H1 (cell line): Measurements from ENCODE around the gene FIGNL2. TPM values are rescaled to one million over a fixed set of nuclear protein-coding genes. Genes with fewer than 3 reads are reported as not detected.

Source experiments
- CHD7 ChIP-seq: fragments of 300-600 bp; sonication (generic); IDR thresholded peaks from 2 replicates; pipeline ENCODE4 v1.7.1; 2012; ENCODE audit warnings: low read length, moderate library complexity, mild to moderate bottlenecking, inconsistent platforms; ENCODE audit not compliant: insufficient replicate concordance
- E2F6 ChIP-seq: IDR thresholded peaks from 2 replicates; pipeline ENCODE4 v1.6.1; 2012; ENCODE audit warnings: inconsistent platforms
- EGR1 ChIP-seq: IDR thresholded peaks from 2 replicates; pipeline ENCODE4 v1.6.1; 2011; ENCODE audit warnings: low read depth, low read length, borderline replicate concordance
- SP4 ChIP-seq: IDR thresholded peaks from 2 replicates; pipeline ENCODE4 v1.6.1; 2012; ENCODE audit warnings: low read length, inconsistent platforms
- TAF1 ChIP-seq: IDR thresholded peaks from 2 replicates; pipeline ENCODE4 v1.6.1; 2011; ENCODE audit warnings: mild to moderate bottlenecking, low read depth, low read length
- TCF12 ChIP-seq: IDR thresholded peaks from 2 replicates; pipeline ENCODE4 v1.6.1; 2011; ENCODE audit warnings: low read depth, mild to moderate bottlenecking, low read length
- polyA plus RNA-seq, 7 experiments: library from polyadenylated mRNA; depleted of rRNA in 3 of 7; stranded (reverse) in 5 of 7; unstranded in 2 of 7; fragments of >200 nt in 5 of 7; fragments of 200-250 nt in 2 of 7; gene quantifications; 1 replicate in 5 of 7; 2 replicates in 1 of 7; 4 replicates in 1 of 7; pipeline versions ENCODE4 v1.2.1 to v1.2.3, GENCODE V29; 2011 to 2013; ENCODE audit warnings: missing spikeins in 2 of 7, mixed read lengths in 2 of 7
- total RNA-seq: library from RNA; stranded (reverse); fragmentation: NEBNext Ultra II Directional; extraction: Animal tissue kit (Norgen Biotek cat#: 25700); gene quantifications from 2 replicates; pipeline ENCODE4 v1.2.1, GENCODE V29; 2021

The FIGNL2 gene
- total and polyA plus RNA-seq, 2 of the 8 experiments (the other 6 are each of a cell fraction or from before 2014, with no cell fraction given): 6.5 to 7.1 TPM

- no peak for TF ChIP-seq CHD7
- no peak for TF ChIP-seq EGR1
- no peak for TF ChIP-seq TAF1
- no peak for TF ChIP-seq TCF12
- TF ChIP-seq SP4: no peak
- no peak for TF ChIP-seq E2F6
These were observed 47.5 kb downstream of the FIGNL2 start (continued) for GRCh38 chr12:51801027-51801426.
